ENCODE results near the gene ANKRD62. TPM values are rescaled to one million over a fixed set of nuclear protein-coding genes. Genes with fewer than 3 reads are reported as not detected.

ANKRD62 gene
- total RNA-seq, 1 donor from 2014 or later = not detected

DNA sequence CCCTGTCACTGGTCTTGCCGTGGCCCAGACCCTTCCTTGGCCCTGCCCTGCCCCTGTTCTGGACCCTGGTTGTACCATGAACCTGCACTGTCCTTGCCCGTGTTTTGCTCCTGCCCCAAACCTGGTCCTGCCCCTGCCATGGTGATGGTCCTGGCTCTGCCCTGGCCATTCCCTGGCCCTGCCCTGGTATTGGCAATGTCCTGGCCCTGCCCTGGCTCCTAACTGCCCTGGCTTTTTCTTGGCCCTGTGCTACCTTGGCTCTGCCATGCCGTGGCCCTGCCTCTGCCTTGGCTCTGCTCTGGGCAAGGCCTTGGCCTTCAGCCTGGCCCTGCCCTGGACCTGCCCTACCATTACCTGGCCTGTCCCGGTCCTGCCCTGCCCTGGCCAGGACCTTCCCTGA lies 5.5 kb upstream of the ANKRD62 start:
- peaks cover 5% of the 10 kb centered on the region for H3K27me3 Mint-ChIP-seq (ENCODE audit: unreplicated experiment)
- no peak overlapping the region for H3K4me3 Mint-ChIP-seq (ENCODE audit: unreplicated experiment)
- DNase-seq (ENCODE audit: extremely low spot score, unreplicated experiment) = no peak
- TF ChIP-seq, protein P1, sequence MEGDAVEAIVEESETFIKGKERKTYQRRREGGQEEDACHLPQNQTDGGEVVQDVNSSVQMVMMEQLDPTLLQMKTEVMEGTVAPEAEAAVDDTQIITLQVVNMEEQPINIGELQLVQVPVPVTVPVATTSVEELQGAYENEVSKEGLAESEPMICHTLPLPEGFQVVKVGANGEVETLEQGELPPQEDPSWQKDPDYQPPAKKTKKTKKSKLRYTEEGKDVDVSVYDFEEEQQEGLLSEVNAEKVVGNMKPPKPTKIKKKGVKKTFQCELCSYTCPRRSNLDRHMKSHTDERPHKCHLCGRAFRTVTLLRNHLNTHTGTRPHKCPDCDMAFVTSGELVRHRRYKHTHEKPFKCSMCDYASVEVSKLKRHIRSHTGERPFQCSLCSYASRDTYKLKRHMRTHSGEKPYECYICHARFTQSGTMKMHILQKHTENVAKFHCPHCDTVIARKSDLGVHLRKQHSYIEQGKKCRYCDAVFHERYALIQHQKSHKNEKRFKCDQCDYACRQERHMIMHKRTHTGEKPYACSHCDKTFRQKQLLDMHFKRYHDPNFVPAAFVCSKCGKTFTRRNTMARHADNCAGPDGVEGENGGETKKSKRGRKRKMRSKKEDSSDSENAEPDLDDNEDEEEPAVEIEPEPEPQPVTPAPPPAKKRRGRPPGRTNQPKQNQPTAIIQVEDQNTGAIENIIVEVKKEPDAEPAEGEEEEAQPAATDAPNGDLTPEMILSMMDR (IDR thresholded peaks at IDR 0.05) = no peak
- no peak overlapping the region for H3K27ac Mint-ChIP-seq (ENCODE audit: unreplicated experiment)
- H3K36me3 Mint-ChIP-seq (ENCODE audit: unreplicated experiment) = no peaks in the 10 kb centered on the region
- no peaks in the 10 kb centered on the region for H3K4me1 Mint-ChIP-seq (ENCODE audit: unreplicated experiment)
- no peaks in the 10 kb centered on the region for H3K9me3 Mint-ChIP-seq (ENCODE audit: unreplicated experiment)

DNA sequence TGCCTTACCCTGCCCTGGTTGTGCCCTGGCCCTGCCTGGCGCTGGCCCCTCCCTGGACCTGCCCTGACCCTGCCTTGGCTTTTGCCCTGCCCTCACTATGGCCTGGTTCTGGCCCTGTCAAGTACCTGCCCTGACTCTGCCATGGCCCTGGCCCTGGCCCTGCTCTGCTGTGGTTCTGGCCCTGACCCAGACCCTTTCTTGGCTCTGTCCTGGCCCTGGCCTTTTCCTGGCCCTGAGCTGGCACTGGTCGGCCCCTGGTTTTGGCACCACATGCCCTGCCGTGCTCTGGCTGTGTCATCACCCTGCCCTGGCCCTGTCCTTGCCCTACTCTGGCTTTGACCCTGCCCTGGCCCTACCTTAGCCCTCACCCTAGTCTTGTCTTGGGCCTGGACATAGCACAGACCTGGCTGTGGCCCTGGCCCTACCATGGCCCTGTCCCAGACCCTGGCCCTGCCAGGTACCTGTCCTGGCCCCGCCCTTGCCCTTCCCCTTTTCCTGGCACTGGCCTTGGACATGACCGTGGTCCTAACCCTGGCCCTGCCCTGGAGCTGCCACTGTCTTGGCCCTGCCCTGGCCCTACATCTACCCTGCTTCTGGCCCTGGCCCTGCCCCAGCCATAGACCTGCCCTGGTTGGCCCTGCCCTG lies 4.8 kb upstream of the ANKRD62 start:
- Mint-ChIP-seq H3K4me3 (ENCODE audit: unreplicated experiment) (no peak overlapping the region), H3K4me1 (ENCODE audit: unreplicated experiment) (no peaks in the 10 kb centered on the region), H3K27ac (ENCODE audit: unreplicated experiment) (no peak overlapping the region), H3K27me3 (ENCODE audit: unreplicated experiment) (peaks cover 4% of the 10 kb centered on the region), H3K36me3 (ENCODE audit: unreplicated experiment) (no peaks in the 10 kb centered on the region), H3K9me3 (ENCODE audit: unreplicated experiment) (no peaks in the 10 kb centered on the region)
- DNase-seq (ENCODE audit: extremely low spot score, unreplicated experiment) = no peak
- TF ChIP-seq, protein P1 (IDR thresholded peaks at IDR 0.05) = no peak

DNA sequence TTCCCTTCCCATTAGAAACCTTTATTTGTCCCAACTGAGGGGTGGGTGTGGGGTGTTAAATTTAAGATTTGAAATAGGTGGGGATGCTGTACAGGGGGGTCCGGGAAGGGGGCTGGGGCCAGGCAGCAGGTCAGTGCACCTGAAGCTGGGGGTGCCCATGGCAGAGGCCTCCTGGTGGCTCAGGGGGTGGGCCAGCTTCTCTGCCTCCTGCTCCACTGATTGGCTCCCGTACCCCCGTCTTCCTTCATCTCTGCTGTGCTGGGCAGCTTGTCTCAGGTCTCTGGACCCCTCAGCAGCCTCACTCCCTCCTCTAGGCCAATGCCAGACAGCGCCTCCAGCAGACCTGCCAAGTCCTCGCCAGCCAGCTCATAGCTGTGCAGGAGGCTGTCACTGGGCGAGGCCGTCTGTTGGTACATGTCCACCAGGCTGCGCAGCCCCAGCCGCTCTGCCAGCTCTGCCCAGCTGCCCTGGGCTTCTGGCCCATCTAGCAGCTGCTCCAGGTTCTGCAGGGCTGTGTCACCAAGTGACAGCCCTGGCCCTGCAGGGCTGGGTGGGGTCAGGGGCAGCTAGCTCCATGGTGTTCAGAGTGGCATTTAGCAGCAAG lies 2.0 kb upstream of the ANKRD62 start:
- H3K27me3 Mint-ChIP-seq (ENCODE audit: unreplicated experiment) = peaks cover 13% of the 10 kb centered on the region
- H3K4me3 Mint-ChIP-seq (ENCODE audit: unreplicated experiment) = no peak overlapping the region
- H3K36me3 Mint-ChIP-seq (ENCODE audit: unreplicated experiment) = no peaks in the 10 kb centered on the region
- H3K9me3 Mint-ChIP-seq (ENCODE audit: unreplicated experiment) = no peaks in the 10 kb centered on the region
- no peaks in the 10 kb centered on the region for H3K4me1 Mint-ChIP-seq (ENCODE audit: unreplicated experiment)
- TF ChIP-seq, protein P1 (IDR thresholded peaks at IDR 0.05) = no peak
- no peak overlapping the region for H3K27ac Mint-ChIP-seq (ENCODE audit: unreplicated experiment)
- no peak for DNase-seq (ENCODE audit: extremely low spot score, unreplicated experiment)

DNA sequence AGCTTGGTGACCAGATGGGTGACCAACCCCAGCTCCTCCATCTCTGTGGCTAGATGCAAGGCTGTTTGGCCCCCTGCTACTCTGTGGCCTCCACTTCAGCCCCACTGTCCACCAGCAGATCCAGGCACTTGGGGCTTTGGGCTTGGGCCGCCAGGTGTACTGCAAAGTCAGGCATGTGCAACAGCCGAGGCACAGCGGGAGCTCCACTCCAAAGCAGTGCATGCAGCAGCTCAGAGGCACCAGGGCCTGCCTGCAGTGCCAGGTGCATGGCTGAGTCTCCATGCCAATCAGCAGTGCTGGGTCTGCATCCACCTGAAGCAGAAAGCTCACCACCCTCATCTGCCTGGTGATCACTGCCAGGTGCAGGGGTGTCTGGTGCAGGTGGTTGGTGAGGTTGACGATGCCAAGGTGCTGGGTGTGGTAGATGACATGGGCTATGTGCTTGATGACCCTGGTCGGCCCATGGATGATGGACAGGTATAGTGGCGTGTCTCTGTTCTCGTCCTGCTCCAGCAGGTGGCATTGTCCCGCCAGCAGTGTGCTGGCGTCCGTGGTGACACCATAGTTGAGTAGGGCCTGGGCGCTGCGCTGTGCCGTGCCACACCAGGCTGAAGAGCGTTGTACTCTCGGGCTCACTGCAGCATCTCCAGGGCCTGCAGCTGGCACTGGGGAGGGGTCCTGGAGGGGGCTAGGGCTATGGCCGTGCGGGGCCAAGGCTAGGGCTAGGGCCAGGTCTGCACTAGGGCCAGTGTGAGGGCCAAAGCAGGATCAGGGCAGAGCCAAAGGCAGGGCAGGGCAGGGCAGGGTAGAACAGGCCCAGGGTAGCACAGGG lies 1.0 kb upstream of the ANKRD62 start:
- H3K4me3 Mint-ChIP-seq (ENCODE audit: unreplicated experiment) = no peak overlapping the region
- no peaks in the 10 kb centered on the region for H3K9me3 Mint-ChIP-seq (ENCODE audit: unreplicated experiment)
- peaks cover 23% of the 10 kb centered on the region for H3K27me3 Mint-ChIP-seq (ENCODE audit: unreplicated experiment)
- no peak for DNase-seq (ENCODE audit: extremely low spot score, unreplicated experiment)
- TF ChIP-seq, protein P1 (IDR thresholded peaks at IDR 0.05) = peak; percentile 52
- H3K36me3 Mint-ChIP-seq (ENCODE audit: unreplicated experiment) = no peaks in the 10 kb centered on the region
- no peaks in the 10 kb centered on the region for H3K4me1 Mint-ChIP-seq (ENCODE audit: unreplicated experiment)
- H3K27ac Mint-ChIP-seq (ENCODE audit: unreplicated experiment) = no peak overlapping the region

DNA sequence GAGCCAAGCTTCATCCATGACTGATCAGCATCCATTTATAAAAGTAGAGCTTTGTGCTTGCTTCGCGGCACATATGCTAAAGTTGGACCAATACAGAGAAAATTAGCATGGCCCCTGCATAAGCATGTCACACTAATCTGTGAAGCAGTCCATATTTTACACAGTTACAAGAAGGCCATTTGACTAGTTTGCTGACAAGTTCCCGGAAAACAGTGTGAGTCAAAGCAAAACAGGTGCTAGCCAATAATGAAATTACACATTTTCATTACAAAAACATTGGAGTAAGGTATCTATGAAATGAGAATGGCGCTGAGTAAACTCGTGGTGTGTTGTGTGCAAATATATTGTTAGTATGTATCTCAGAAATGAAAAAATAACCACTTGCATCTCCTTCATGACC lies 4.7 kb downstream of the ANKRD62 start:
- Mint-ChIP-seq H3K4me3 (ENCODE audit: unreplicated experiment) (no peak overlapping the region), H3K36me3 (ENCODE audit: unreplicated experiment) (no peaks in the 10 kb centered on the region), H3K27me3 (ENCODE audit: unreplicated experiment) (peaks cover 65% of the 10 kb centered on the region), H3K27ac (ENCODE audit: unreplicated experiment) (no peak overlapping the region), H3K4me1 (ENCODE audit: unreplicated experiment) (no peaks in the 10 kb centered on the region), H3K9me3 (ENCODE audit: unreplicated experiment) (no peaks in the 10 kb centered on the region)
- TF ChIP-seq, protein P1 (IDR thresholded peaks at IDR 0.05) = no peak
- no peak for DNase-seq (ENCODE audit: extremely low spot score, unreplicated experiment)

All from osteocyte (in vitro differentiated cells).